ENCODE data around the gene ELOVL7. TPM values are rescaled to one million over a fixed set of nuclear protein-coding genes. Genes with fewer than 3 reads are reported as not detected.

ELOVL7 gene
- total RNA-seq, 1 donor from 2014 or later = 4.4 TPM

- H3K27me3 Mint-ChIP-seq (ENCODE audit: unreplicated experiment) = no peaks in the 10 kb centered on the region
- TF ChIP-seq, protein P1, sequence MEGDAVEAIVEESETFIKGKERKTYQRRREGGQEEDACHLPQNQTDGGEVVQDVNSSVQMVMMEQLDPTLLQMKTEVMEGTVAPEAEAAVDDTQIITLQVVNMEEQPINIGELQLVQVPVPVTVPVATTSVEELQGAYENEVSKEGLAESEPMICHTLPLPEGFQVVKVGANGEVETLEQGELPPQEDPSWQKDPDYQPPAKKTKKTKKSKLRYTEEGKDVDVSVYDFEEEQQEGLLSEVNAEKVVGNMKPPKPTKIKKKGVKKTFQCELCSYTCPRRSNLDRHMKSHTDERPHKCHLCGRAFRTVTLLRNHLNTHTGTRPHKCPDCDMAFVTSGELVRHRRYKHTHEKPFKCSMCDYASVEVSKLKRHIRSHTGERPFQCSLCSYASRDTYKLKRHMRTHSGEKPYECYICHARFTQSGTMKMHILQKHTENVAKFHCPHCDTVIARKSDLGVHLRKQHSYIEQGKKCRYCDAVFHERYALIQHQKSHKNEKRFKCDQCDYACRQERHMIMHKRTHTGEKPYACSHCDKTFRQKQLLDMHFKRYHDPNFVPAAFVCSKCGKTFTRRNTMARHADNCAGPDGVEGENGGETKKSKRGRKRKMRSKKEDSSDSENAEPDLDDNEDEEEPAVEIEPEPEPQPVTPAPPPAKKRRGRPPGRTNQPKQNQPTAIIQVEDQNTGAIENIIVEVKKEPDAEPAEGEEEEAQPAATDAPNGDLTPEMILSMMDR (IDR thresholded peaks at IDR 0.05; ENCODE audit: unreplicated experiment) = no peak
- peaks cover 6% of the 10 kb centered on the region for H3K36me3 Mint-ChIP-seq (ENCODE audit: low read depth, unreplicated experiment)
- H3K9me3 Mint-ChIP-seq (ENCODE audit: unreplicated experiment) = no peaks in the 10 kb centered on the region
- no peak overlapping the region for H3K4me3 Mint-ChIP-seq (ENCODE audit: unreplicated experiment)
- no peak for DNase-seq (ENCODE audit: low spot score)
- no peak overlapping the region for H3K27ac Mint-ChIP-seq (ENCODE audit: unreplicated experiment)
- H3K4me1 Mint-ChIP-seq (ENCODE audit: unreplicated experiment) = peaks cover 3% of the 10 kb centered on the region
Measured at GRCh38 chr5:60792438-60792837, 51.6 kb downstream of the ELOVL7 start.

- H3K4me3 Mint-ChIP-seq (ENCODE audit: unreplicated experiment) = no peak overlapping the region
- H3K9me3 Mint-ChIP-seq (ENCODE audit: unreplicated experiment) = no peaks in the 10 kb centered on the region
- H3K4me1 Mint-ChIP-seq (ENCODE audit: unreplicated experiment) = no peaks in the 10 kb centered on the region
- no peak for DNase-seq (ENCODE audit: low spot score)
- no peak overlapping the region for H3K27ac Mint-ChIP-seq (ENCODE audit: unreplicated experiment)
- no peaks in the 10 kb centered on the region for H3K27me3 Mint-ChIP-seq (ENCODE audit: unreplicated experiment)
- H3K36me3 Mint-ChIP-seq (ENCODE audit: low read depth, unreplicated experiment) = peaks cover under 1% of the 10 kb centered on the region
- TF ChIP-seq, protein P1 (IDR thresholded peaks at IDR 0.05; ENCODE audit: unreplicated experiment) = no peak
Measured at GRCh38 chr5:60789551-60789950, 54.5 kb downstream of the ELOVL7 start.

DNA sequence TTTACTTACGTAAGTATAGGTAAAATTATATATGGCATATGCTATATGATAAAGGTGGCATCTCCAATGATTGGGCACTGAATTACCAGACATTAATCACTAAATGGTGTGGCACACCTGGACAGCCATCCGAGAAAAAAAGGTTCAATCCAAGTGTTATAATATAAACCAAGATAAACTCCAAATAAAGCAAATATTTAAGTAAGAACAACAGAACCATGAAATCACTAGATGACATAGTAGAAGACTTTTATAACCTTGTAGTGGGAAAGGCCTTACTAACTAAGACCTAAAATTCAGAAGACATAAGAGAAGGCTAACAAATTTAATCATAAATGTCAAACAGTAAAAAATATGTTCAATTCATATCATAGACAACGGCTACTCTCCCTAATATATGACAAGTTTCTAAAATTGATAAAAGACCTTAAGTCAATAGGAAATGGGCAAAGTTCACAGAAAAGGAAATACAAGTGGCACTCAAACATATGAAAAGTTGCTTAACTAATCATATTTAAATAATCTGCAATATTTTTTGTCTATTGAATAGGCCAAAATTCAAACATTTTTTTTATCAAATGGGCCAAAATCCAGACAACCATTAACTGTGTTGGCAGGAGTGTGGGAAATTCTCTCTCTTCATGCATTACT, 55.1 kb downstream of the ELOVL7 start:
- Mint-ChIP-seq H3K9me3 (ENCODE audit: unreplicated experiment) (no peaks in the 10 kb centered on the region), H3K4me1 (ENCODE audit: unreplicated experiment) (no peaks in the 10 kb centered on the region), H3K27ac (ENCODE audit: unreplicated experiment) (no peak overlapping the region), H3K36me3 (ENCODE audit: low read depth, unreplicated experiment) (no peaks in the 10 kb centered on the region), H3K27me3 (ENCODE audit: unreplicated experiment) (no peaks in the 10 kb centered on the region), H3K4me3 (ENCODE audit: unreplicated experiment) (no peak overlapping the region)
- DNase-seq (ENCODE audit: low spot score) = no peak
- TF ChIP-seq, protein P1 (IDR thresholded peaks at IDR 0.05; ENCODE audit: unreplicated experiment) = no peak

- no peaks in the 10 kb centered on the region for H3K27me3 Mint-ChIP-seq (ENCODE audit: unreplicated experiment)
- TF ChIP-seq, protein P1 (IDR thresholded peaks at IDR 0.05; ENCODE audit: unreplicated experiment) = no peak
- H3K36me3 Mint-ChIP-seq (ENCODE audit: low read depth, unreplicated experiment) = no peaks in the 10 kb centered on the region
- no peaks in the 10 kb centered on the region for H3K9me3 Mint-ChIP-seq (ENCODE audit: unreplicated experiment)
- H3K4me3 Mint-ChIP-seq (ENCODE audit: unreplicated experiment) = no peak overlapping the region
- no peaks in the 10 kb centered on the region for H3K4me1 Mint-ChIP-seq (ENCODE audit: unreplicated experiment)
- DNase-seq (ENCODE audit: low spot score) = no peak
- no peak overlapping the region for H3K27ac Mint-ChIP-seq (ENCODE audit: unreplicated experiment)
Measured at GRCh38 chr5:60779466-60779865, 64.6 kb downstream of the ELOVL7 start.

DNA sequence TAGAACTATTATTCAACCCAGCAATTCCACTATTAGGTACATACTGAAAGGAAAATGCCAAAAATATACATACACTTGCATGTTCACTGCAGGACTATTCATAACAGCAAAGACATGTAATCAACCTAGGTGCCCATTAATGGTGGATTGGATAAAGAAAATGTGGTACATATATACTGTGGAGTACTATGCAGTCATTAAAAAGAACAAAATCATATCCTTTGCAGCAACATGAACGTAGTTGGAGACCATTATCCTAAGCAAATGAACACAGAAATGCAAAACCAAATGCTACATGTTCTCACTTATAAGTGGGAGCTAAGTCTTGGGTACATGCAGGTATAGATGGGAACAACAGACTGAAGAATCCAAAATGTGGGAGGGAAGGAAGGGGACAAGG, 67.7 kb downstream of the ELOVL7 start:
- Mint-ChIP-seq H3K4me1 (ENCODE audit: unreplicated experiment) (no peaks in the 10 kb centered on the region), H3K4me3 (ENCODE audit: unreplicated experiment) (no peak overlapping the region), H3K36me3 (ENCODE audit: low read depth, unreplicated experiment) (no peaks in the 10 kb centered on the region), H3K9me3 (ENCODE audit: unreplicated experiment) (no peaks in the 10 kb centered on the region), H3K27me3 (ENCODE audit: unreplicated experiment) (no peaks in the 10 kb centered on the region), H3K27ac (ENCODE audit: unreplicated experiment) (no peak overlapping the region)
- TF ChIP-seq, protein P1 (IDR thresholded peaks at IDR 0.05; ENCODE audit: unreplicated experiment) = no peak
- no peak for DNase-seq (ENCODE audit: low spot score)

All from endothelial cell (in vitro differentiated cells).